ENCODE measurements around the gene GPR156. TPM values are rescaled to one million over a fixed set of nuclear protein-coding genes. Genes with fewer than 3 reads are reported as not detected.
"Not testable (repeated sequence)": the region's sequence is repeated elsewhere in the genome, so short reads cannot be mapped to it uniquely, and the experiment has no call there.

The GPR156 gene
- total RNA-seq, 1 experiment from 2014 or later = 0.15 TPM

GRCh38 chr3:120298996-120299395 lies 14.0 kb upstream of the GPR156 start:
- POLR2A ChIA-PET = no interaction called here
- Histone ChIP-seq H3K9me3 (ENCODE audit: control insufficient read depth in 1 of 2, insufficient read depth in 1 of 2, low read depth in 1 of 2, low read length in 2 of 2) (no peaks in the 10 kb centered on the region), H4K20me1 (ENCODE audit: insufficient read depth) (no peaks in the 10 kb centered on the region), H3K36me3 (ENCODE audit: control insufficient read depth in 1 of 2, insufficient read depth in 2 of 2, low read length in 2 of 2) (no peaks in the 10 kb centered on the region), H3K4me2 (ENCODE audit: low read length) (no peak overlapping the region), H3K79me2 (ENCODE audit: insufficient read depth, low read length) (no peaks in the 10 kb centered on the region), H3K27me3 (ENCODE audit: insufficient read depth, low read length) (no peaks in the 10 kb centered on the region), H3K4me3 (replicated peaks in 1 of 2; ENCODE audit: low read depth in 1 of 2, low read length in 2 of 2) (no peak overlapping the region), H3K9ac (ENCODE audit: low read length) (no peak overlapping the region), H3K9me2 (ENCODE audit: insufficient read depth) (no peaks in the 10 kb centered on the region), H3K27ac (ENCODE audit: low read depth, low read length) (no peak overlapping the region), H3K4me1 (ENCODE audit: control insufficient read depth in 1 of 2, insufficient read depth in 2 of 2, low read length in 2 of 2) (no peaks in the 10 kb centered on the region; a peak in 1 of 4 replicates), H2AFZ (ENCODE audit: low read depth, low read length, poor library complexity, severe bottlenecking) (no peak overlapping the region)
- DNase-seq (ENCODE audit: low read depth, low spot score) (no peak), ATAC-seq (no peak)
- TF ChIP-seq CBX3 (IDR thresholded peaks at IDR 0.05; ENCODE audit: low read depth) (no peak), CEBPB (IDR thresholded peaks at IDR 0.05; ENCODE audit: low read depth) (no peak)
- BruUV-seq (replicated peaks) = no TSS peak
- CTCF ChIA-PET = no interaction called here
- intact Hi-C loops (cut with micrococcal nuclease) = no loop called here
- RAD21 ChIA-PET (ENCODE audit: low non-redundant PET in 1 of 2, low total read pairs in 2 of 2, uncharacterized antibody in 2 of 2, unreplicated experiment in 2 of 2) = no interaction called here

GRCh38 chr3:120291552-120291951 lies 6.5 kb upstream of the GPR156 start:
- H4K20me1 ChIP-seq (ENCODE audit: insufficient read depth); ATAC-seq; RAD21 ChIA-PET (ENCODE audit: low non-redundant PET in 1 of 2, low total read pairs in 2 of 2, uncharacterized antibody in 2 of 2, unreplicated experiment in 2 of 2); H3K4me2 ChIP-seq (ENCODE audit: low read length); H3K27ac ChIP-seq (ENCODE audit: low read depth, low read length); intact Hi-C loops (cut with micrococcal nuclease); H3K27me3 ChIP-seq (ENCODE audit: insufficient read depth, low read length); H3K9me3 ChIP-seq (ENCODE audit: control insufficient read depth in 1 of 2, insufficient read depth in 1 of 2, low read depth in 1 of 2, low read length in 2 of 2); H3K9me2 ChIP-seq (ENCODE audit: insufficient read depth); H2AFZ ChIP-seq (ENCODE audit: low read depth, low read length, poor library complexity, severe bottlenecking); H3K4me1 ChIP-seq (ENCODE audit: control insufficient read depth in 1 of 2, insufficient read depth in 2 of 2, low read length in 2 of 2); H3K4me3 ChIP-seq (replicated peaks in 1 of 2; ENCODE audit: low read depth in 1 of 2, low read length in 2 of 2); H3K9ac ChIP-seq (ENCODE audit: low read length); CTCF ChIA-PET; DNase-seq (ENCODE audit: low read depth, low spot score); BruUV-seq (replicated peaks); H3K79me2 ChIP-seq (ENCODE audit: insufficient read depth, low read length); H3K36me3 ChIP-seq (ENCODE audit: control insufficient read depth in 1 of 2, insufficient read depth in 2 of 2, low read length in 2 of 2): not testable (repeated sequence)
- POLR2A ChIA-PET = interaction anchor here (1.2 kb wide), 1 partner anchor 14 kb away, joined by 3 read pairs; no protein-coding TSS in a partner anchor

GRCh38 chr3:120289636-120290035 lies 4.6 kb upstream of the GPR156 start:
- intact Hi-C loops (cut with micrococcal nuclease) = no loop called here
- Histone ChIP-seq H3K27ac (ENCODE audit: low read depth, low read length) (no peak overlapping the region), H3K4me1 (ENCODE audit: control insufficient read depth in 1 of 2, insufficient read depth in 2 of 2, low read length in 2 of 2) (no peaks in the 10 kb centered on the region), H3K27me3 (ENCODE audit: insufficient read depth, low read length) (no peaks in the 10 kb centered on the region), H3K9ac (ENCODE audit: low read length) (no peak overlapping the region), H3K4me3 (replicated peaks in 1 of 2; ENCODE audit: low read depth in 1 of 2, low read length in 2 of 2) (no peak overlapping the region), H3K9me3 (ENCODE audit: control insufficient read depth in 1 of 2, insufficient read depth in 1 of 2, low read depth in 1 of 2, low read length in 2 of 2) (no peaks in the 10 kb centered on the region), H3K4me2 (ENCODE audit: low read length) (no peak overlapping the region), H3K9me2 (ENCODE audit: insufficient read depth) (no peaks in the 10 kb centered on the region), H4K20me1 (ENCODE audit: insufficient read depth) (no peaks in the 10 kb centered on the region), H2AFZ (ENCODE audit: low read depth, low read length, poor library complexity, severe bottlenecking) (no peak overlapping the region), H3K79me2 (ENCODE audit: insufficient read depth, low read length) (no peaks in the 10 kb centered on the region), H3K36me3 (ENCODE audit: control insufficient read depth in 1 of 2, insufficient read depth in 2 of 2, low read length in 2 of 2) (no peaks in the 10 kb centered on the region)
- ChIA-PET RAD21 (ENCODE audit: low non-redundant PET in 1 of 2, low total read pairs in 2 of 2, uncharacterized antibody in 2 of 2, unreplicated experiment in 2 of 2) (no interaction called here), POLR2A (no interaction called here), CTCF (no interaction called here)
- no peak for TF ChIP-seq ZBTB33 (IDR thresholded peaks at IDR 0.05; ENCODE audit: extremely low read depth, insufficient replicate concordance, low read length)
- TF ChIP-seq SP1 (IDR thresholded peaks at IDR 0.05; ENCODE audit: low read depth) = no peak
- no peak for TF ChIP-seq MAX (IDR thresholded peaks at IDR 0.05)
- TF ChIP-seq JUND (IDR thresholded peaks at IDR 0.05) = no peak
- TF ChIP-seq ATF3 (IDR thresholded peaks at IDR 0.05) = no peak
- DNase-seq (ENCODE audit: low read depth, low spot score) = no peak
- ATAC-seq = no peak
- no TSS peak for BruUV-seq (replicated peaks)
